Breast epithelium (tissue), 3 donors: ENCODE results near the gene CCDC170.

Source experiments
- POLR2A ChIP-seq: fragments of 450-650 bp; IDR thresholded peaks from one replicate; pipeline ENCODE4 v1.6.1; 2016; ENCODE audit warnings: antibody characterized with exemption, mild to moderate bottlenecking, moderate library complexity
- TF ChIP-seq, protein P1 (sequence below), 3 donors: fragments of 450-650 bp; IDR thresholded peaks; one replicate each; pipeline ENCODE4 v1.5.1; 2016 to 2017; ENCODE audit warnings: antibody characterized with exemption in 3 of 3, mild to moderate bottlenecking in 3 of 3, moderate library complexity in 3 of 3

DNA sequence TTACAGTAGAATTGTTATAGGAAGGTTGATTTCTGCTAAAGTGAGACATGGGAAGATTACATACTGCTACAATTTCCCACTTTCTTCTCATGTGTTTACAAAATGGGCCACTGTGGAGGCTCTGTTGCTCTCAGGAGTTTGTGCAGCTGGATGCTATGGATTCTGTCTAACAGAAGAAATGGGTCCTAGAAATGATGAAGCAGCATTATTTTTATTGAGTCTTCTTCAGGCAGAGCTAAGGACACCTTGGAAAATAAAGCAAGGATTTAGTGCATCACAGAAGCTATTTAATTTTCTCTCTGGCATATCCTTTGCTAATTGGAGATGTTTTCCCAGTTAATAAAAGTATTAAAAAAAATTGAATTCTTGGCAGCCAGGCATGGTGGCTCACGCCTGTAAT lies 29.2 kb downstream of the CCDC170 start:
- TF ChIP-seq, protein P1, sequence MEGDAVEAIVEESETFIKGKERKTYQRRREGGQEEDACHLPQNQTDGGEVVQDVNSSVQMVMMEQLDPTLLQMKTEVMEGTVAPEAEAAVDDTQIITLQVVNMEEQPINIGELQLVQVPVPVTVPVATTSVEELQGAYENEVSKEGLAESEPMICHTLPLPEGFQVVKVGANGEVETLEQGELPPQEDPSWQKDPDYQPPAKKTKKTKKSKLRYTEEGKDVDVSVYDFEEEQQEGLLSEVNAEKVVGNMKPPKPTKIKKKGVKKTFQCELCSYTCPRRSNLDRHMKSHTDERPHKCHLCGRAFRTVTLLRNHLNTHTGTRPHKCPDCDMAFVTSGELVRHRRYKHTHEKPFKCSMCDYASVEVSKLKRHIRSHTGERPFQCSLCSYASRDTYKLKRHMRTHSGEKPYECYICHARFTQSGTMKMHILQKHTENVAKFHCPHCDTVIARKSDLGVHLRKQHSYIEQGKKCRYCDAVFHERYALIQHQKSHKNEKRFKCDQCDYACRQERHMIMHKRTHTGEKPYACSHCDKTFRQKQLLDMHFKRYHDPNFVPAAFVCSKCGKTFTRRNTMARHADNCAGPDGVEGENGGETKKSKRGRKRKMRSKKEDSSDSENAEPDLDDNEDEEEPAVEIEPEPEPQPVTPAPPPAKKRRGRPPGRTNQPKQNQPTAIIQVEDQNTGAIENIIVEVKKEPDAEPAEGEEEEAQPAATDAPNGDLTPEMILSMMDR (IDR thresholded peaks at IDR 0.05): no peak
- TF ChIP-seq POLR2A: no peak
